ENCODE data around the gene ZCCHC7. TPM values are rescaled to one million over a fixed set of nuclear protein-coding genes. Genes with fewer than 3 reads are reported as not detected.
"Not testable (repeated sequence)": the region's sequence is repeated elsewhere in the genome, so short reads cannot be mapped to it uniquely, and the experiment has no call there.

The ZCCHC7 gene
- total and polyA plus RNA-seq, 4 donors = 9.8 to 30.5 (median 18.8) TPM

- Histone ChIP-seq H3K9me3 (ENCODE audit: control insufficient read depth, low read length) (no peaks in the 10 kb centered on the region), H3K36me3 (ENCODE audit: control insufficient read depth in 1 of 2, insufficient read depth in 2 of 2, low read length in 1 of 2) (peaks cover 0 to 5% of the 10 kb centered on the region in 2 donors), H3K27me3 (ENCODE audit: control insufficient read depth in 1 of 2, insufficient read depth in 2 of 2, low read length in 1 of 2) (no peaks in the 10 kb centered on the region), H3K4me3 (ENCODE audit: low read length in 2 of 2) (no peak overlapping the region), H3K27ac (ENCODE audit: low read depth in 1 of 2, low read length in 2 of 2) (no peak overlapping the region), H3K4me1 (ENCODE audit: control insufficient read depth in 1 of 2, insufficient read depth in 2 of 2, low read length in 2 of 2) (peaks cover 0 to 7% of the 10 kb centered on the region in 2 donors)
- intact Hi-C loops (cut with DNase I) = no loop called here
- no peak for DNase-seq
- ATAC-seq (ENCODE audit: low FRiP score) = no peak
Measured at GRCh38 chr9:37202091-37202490, 81.7 kb downstream of the ZCCHC7 start.

- H3K4me1 ChIP-seq (ENCODE audit: control insufficient read depth in 1 of 2, insufficient read depth in 2 of 2, low read length in 2 of 2); H3K9me3 ChIP-seq (ENCODE audit: control insufficient read depth, low read length); H3K27ac ChIP-seq (ENCODE audit: low read depth in 1 of 2, low read length in 2 of 2); H3K36me3 ChIP-seq (ENCODE audit: control insufficient read depth in 1 of 2, insufficient read depth in 2 of 2, low read length in 1 of 2); ATAC-seq (ENCODE audit: low FRiP score); intact Hi-C loops (cut with DNase I); DNase-seq; H3K4me3 ChIP-seq (ENCODE audit: low read length in 2 of 2); H3K27me3 ChIP-seq (ENCODE audit: control insufficient read depth in 1 of 2, insufficient read depth in 2 of 2, low read length in 1 of 2): not testable (repeated sequence)
- WGBS, 2 donors = 97 to 98% methylated on average over 4 of the region's 4 CpGs
Measured at GRCh38 chr9:37203456-37203855, 83.1 kb downstream of the ZCCHC7 start.

- intact Hi-C loops (cut with DNase I) = no loop called here
- ATAC-seq (ENCODE audit: low FRiP score) = no peak
- no peak for DNase-seq
- H3K4me1 ChIP-seq (ENCODE audit: control insufficient read depth in 1 of 2, insufficient read depth in 2 of 2, low read length in 2 of 2) = no peaks in the 10 kb centered on the region
- no peak overlapping the region for H3K27ac ChIP-seq (ENCODE audit: low read depth in 1 of 2, low read length in 2 of 2)
- H3K4me3 ChIP-seq (ENCODE audit: low read length in 2 of 2) = no peak overlapping the region
- H3K36me3 ChIP-seq (ENCODE audit: control insufficient read depth in 1 of 2, insufficient read depth in 2 of 2, low read length in 1 of 2) = peaks cover 0 to 5% of the 10 kb centered on the region in 2 donors
- 90 to 92% methylated on average over 10 of the region's 10 CpGs for WGBS, 2 donors
- no peaks in the 10 kb centered on the region for H3K27me3 ChIP-seq (ENCODE audit: control insufficient read depth in 1 of 2, insufficient read depth in 2 of 2, low read length in 1 of 2)
- no peaks in the 10 kb centered on the region for H3K9me3 ChIP-seq (ENCODE audit: control insufficient read depth, low read length)
Measured at GRCh38 chr9:37206121-37206620, 85.8 kb downstream of the ZCCHC7 start.

- H3K9me3 ChIP-seq (ENCODE audit: control insufficient read depth, low read length) = no peaks in the 10 kb centered on the region
- DNase-seq = no peak
- intact Hi-C loops (cut with DNase I) = no loop called here
- H3K27ac ChIP-seq (ENCODE audit: low read depth in 1 of 2, low read length in 2 of 2) = no peak overlapping the region
- 39 to 43% methylated on average over 2 of the region's 2 CpGs for WGBS, 2 donors
- H3K36me3 ChIP-seq (ENCODE audit: control insufficient read depth in 1 of 2, insufficient read depth in 2 of 2, low read length in 1 of 2) = peaks cover 0 to 5% of the 10 kb centered on the region in 2 donors
- no peaks in the 10 kb centered on the region for H3K4me1 ChIP-seq (ENCODE audit: control insufficient read depth in 1 of 2, insufficient read depth in 2 of 2, low read length in 2 of 2)
- no peak for ATAC-seq (ENCODE audit: low FRiP score)
- H3K27me3 ChIP-seq (ENCODE audit: control insufficient read depth in 1 of 2, insufficient read depth in 2 of 2, low read length in 1 of 2) = no peaks in the 10 kb centered on the region
- no peak overlapping the region for H3K4me3 ChIP-seq (ENCODE audit: low read length in 2 of 2)
Measured at GRCh38 chr9:37209431-37210386, 89.3 kb downstream of the ZCCHC7 start.

- H3K36me3 ChIP-seq (ENCODE audit: control insufficient read depth in 1 of 2, insufficient read depth in 2 of 2, low read length in 1 of 2) = peaks cover 0 to 5% of the 10 kb centered on the region in 2 donors
- no peaks in the 10 kb centered on the region for H3K27me3 ChIP-seq (ENCODE audit: control insufficient read depth in 1 of 2, insufficient read depth in 2 of 2, low read length in 1 of 2)
- H3K4me3 ChIP-seq (ENCODE audit: low read length in 2 of 2) = no peak overlapping the region
- DNase-seq (no peak), ATAC-seq (ENCODE audit: low FRiP score) (no peak)
- no peaks in the 10 kb centered on the region for H3K4me1 ChIP-seq (ENCODE audit: control insufficient read depth in 1 of 2, insufficient read depth in 2 of 2, low read length in 2 of 2)
- intact Hi-C loops (cut with DNase I) = no loop called here
- no peaks in the 10 kb centered on the region for H3K9me3 ChIP-seq (ENCODE audit: control insufficient read depth, low read length)
- WGBS, 2 donors = 66 to 76% methylated on average over 3 of the region's 3 CpGs
- H3K27ac ChIP-seq (ENCODE audit: low read depth in 1 of 2, low read length in 2 of 2) = no peak overlapping the region
Measured at GRCh38 chr9:37210737-37211523, 90.6 kb downstream of the ZCCHC7 start.

GRCh38 chr9:37212435-37212834, 92.1 kb downstream of the ZCCHC7 start:
- ATAC-seq (ENCODE audit: low FRiP score) (no peak), DNase-seq (no peak)
- intact Hi-C loops (cut with DNase I) = no loop called here
- Histone ChIP-seq H3K4me3 (ENCODE audit: low read length in 2 of 2) (no peak overlapping the region), H3K9me3 (ENCODE audit: control insufficient read depth, low read length) (no peaks in the 10 kb centered on the region), H3K27ac (ENCODE audit: low read depth in 1 of 2, low read length in 2 of 2) (no peak overlapping the region), H3K4me1 (ENCODE audit: control insufficient read depth in 1 of 2, insufficient read depth in 2 of 2, low read length in 2 of 2) (no peaks in the 10 kb centered on the region), H3K36me3 (ENCODE audit: control insufficient read depth in 1 of 2, insufficient read depth in 2 of 2, low read length in 1 of 2) (no peaks in the 10 kb centered on the region), H3K27me3 (ENCODE audit: control insufficient read depth in 1 of 2, insufficient read depth in 2 of 2, low read length in 1 of 2) (no peaks in the 10 kb centered on the region)
- WGBS, 2 donors = 89 to 96% methylated on average over 2 of the region's 2 CpGs

- WGBS, 2 donors = 97% methylated on average over 4 of the region's 4 CpGs
- Histone ChIP-seq H3K27me3 (ENCODE audit: control insufficient read depth in 1 of 2, insufficient read depth in 2 of 2, low read length in 1 of 2) (no peaks in the 10 kb centered on the region), H3K4me1 (ENCODE audit: control insufficient read depth in 1 of 2, insufficient read depth in 2 of 2, low read length in 2 of 2) (no peaks in the 10 kb centered on the region), H3K4me3 (ENCODE audit: low read length in 2 of 2) (no peak overlapping the region), H3K27ac (ENCODE audit: low read depth in 1 of 2, low read length in 2 of 2) (no peak overlapping the region), H3K9me3 (ENCODE audit: control insufficient read depth, low read length) (no peaks in the 10 kb centered on the region), H3K36me3 (ENCODE audit: control insufficient read depth in 1 of 2, insufficient read depth in 2 of 2, low read length in 1 of 2) (no peaks in the 10 kb centered on the region)
- intact Hi-C loops (cut with DNase I) = no loop called here
- DNase-seq = no peak
- no peak for ATAC-seq (ENCODE audit: low FRiP score)
Measured at GRCh38 chr9:37215381-37215780, 95.0 kb downstream of the ZCCHC7 start.

GRCh38 chr9:37215830-37216229, 95.5 kb downstream of the ZCCHC7 start:
- DNase-seq (no peak), ATAC-seq (ENCODE audit: low FRiP score) (no peak)
- WGBS, 2 donors = 94% methylated on average over 1 of the region's 1 CpG
- no peaks in the 10 kb centered on the region for H3K9me3 ChIP-seq (ENCODE audit: control insufficient read depth, low read length)
- no peaks in the 10 kb centered on the region for H3K36me3 ChIP-seq (ENCODE audit: control insufficient read depth in 1 of 2, insufficient read depth in 2 of 2, low read length in 1 of 2)
- no peak overlapping the region for H3K4me3 ChIP-seq (ENCODE audit: low read length in 2 of 2)
- no peak overlapping the region for H3K27ac ChIP-seq (ENCODE audit: low read depth in 1 of 2, low read length in 2 of 2)
- intact Hi-C loops (cut with DNase I) = no loop called here
- H3K4me1 ChIP-seq (ENCODE audit: control insufficient read depth in 1 of 2, insufficient read depth in 2 of 2, low read length in 2 of 2) = no peaks in the 10 kb centered on the region
- no peaks in the 10 kb centered on the region for H3K27me3 ChIP-seq (ENCODE audit: control insufficient read depth in 1 of 2, insufficient read depth in 2 of 2, low read length in 1 of 2)

Data from aorta (tissue), 5 donors.